Retina (tissue), 1 donor: Measurements from ENCODE around the gene F3.

ENCODE experiments used
- DNase-seq: peaks from one replicate; pipeline ENCODE4 v3.0.0-alpha.2; 2016

Gene F3

DNA sequence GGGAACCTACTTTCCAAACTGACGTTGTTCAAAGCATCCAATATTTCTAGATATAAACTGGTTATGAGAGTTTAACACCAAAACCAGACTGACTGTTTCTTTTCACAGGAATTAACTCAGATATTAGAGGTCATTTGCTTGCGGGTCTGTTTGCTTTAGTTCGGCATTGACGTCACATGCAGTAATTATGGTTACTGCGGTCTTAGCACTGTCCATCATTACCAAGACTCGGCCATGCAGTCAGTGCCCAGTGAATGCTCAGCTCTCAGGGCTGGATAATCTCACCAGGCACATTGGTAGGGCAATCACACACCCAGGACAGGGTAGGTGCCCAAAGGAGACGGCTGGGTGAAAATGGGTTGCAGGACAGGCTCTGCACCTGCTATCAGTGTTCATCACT, 9.9 kb upstream of the F3 start:
- DNase-seq: no peak

DNA sequence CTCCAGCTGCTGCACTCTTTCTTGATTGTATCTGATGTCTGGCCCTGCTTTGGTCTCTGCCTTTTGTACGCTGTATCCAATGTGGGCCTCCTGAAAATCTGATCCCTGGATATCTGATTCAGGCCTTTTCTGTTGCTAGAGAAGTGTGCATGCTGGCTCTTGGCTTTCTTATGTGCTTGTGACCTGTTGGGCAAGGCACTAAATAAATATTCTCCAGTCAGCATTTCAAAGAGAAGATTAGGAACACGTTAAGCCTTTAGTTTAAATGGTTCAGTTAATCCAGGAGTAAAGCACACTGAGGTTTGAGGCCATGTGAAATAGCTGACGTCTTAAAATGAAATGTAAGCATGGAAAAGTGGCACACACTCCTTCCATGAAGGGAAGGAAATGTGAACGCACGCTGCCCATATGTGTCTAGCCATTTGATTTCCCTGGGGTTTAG, 9.3 kb upstream of the F3 start:
- DNase-seq: no peak

DNA sequence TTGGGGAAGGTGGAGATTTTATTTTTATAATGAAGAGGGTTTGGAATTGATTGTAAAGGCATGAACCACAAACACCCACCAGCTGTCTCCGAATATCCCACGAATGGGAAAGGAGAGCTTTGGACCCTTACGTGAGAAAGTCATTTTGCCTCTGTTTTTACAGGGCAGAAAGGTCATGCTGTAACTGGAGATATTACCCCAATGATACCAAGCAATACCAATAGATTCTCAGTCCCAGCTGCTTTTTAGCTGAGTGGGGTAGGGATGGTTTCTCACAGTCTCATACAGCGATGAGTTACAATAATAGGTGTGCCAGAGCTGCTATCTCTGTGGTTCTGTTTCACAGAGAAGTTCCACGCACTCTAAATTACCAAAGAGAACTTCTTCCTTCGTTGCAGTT, 8.8 kb upstream of the F3 start:
- DNase-seq: no peak

DNA sequence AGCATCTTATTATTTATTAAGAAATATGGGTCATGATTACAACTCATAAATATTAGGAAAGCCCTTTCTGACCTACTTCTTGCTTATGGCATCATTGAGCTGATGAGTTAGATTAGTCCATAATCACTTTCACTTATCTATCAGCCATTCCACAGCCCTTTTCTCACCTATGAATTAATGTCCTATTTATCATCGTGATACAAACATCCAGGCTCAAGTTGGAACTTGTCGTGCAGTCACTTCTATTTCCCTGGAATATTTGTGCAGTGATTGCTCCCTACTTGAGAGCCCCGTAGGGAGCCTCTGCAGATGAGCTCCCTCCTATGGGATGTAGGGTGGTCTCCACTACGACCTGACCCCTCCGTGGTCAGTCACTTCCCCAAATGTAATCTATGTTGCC, 8.1 kb upstream of the F3 start:
- DNase-seq: no peak

GRCh38 chr1:94544706-94545490, 3.3 kb upstream of the F3 start:
- DNase-seq: no peak

DNA sequence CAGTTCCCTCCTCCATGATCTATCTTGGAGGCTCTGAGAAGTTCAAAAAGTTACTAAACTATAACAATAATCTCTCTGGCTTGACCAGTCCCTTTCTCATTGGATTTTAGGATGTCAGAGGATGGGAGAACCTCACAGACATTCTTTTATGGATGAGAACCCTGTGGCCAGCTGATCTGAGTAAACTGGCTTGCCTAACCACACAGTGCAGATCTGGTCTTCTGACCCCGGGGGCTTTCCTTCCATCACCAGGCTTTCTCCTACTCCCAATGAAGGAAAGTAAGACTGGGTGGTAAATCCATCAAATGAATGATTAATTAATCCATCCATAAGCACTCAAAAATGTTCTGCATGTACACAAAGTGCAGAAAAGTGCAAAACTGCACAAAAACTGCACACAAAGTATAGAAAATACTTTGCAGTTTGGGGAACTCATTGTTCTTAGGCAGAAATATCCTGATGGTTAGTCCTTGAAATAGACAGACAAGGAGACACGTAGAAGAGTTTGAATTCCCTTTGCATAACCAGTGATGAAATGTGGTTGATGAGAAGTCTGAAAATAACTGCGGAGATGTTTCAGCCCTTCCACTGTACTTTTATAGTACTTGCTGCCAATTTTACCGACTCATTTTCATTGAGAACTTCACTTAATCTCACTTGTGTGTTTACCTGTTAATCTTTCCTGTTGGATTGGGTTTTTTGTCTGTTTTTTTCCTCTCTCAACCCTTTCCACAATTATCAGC, 2.5 kb upstream of the F3 start:
- no peak for DNase-seq

GRCh38 chr1:94543001-94543400, 1.4 kb upstream of the F3 start:
- no peak for DNase-seq

- DNase-seq: no peak
Measured at GRCh38 chr1:94542088-94542870, 720 bp upstream of the F3 start.

GRCh38 chr1:94540440-94541245, 916 bp downstream of the F3 start:
- DNase-seq: no peak

DNA sequence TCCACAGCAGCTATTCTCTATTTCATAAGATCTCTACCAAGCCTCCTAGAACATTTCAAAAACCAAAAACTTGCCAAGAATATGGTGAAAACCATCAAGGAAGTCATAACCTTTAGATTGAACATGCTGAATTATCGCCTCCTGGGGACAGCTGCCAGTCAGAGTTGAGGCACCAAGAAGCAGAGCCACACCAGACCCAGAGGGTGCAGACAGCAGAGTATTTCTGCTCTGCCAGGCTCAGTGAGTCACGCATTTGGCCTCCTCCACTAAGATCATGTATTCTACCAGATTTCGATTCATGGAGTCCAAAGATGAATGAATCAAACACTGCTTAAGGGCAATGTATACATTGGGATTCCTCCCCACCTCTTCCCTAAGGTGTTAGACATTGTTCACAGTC, 2.1 kb downstream of the F3 start:
- DNase-seq: no peak

- no peak for DNase-seq
Measured at GRCh38 chr1:94538243-94538827, 3.2 kb downstream of the F3 start.

GRCh38 chr1:94537254-94537653, 4.3 kb downstream of the F3 start:
- no peak for DNase-seq

- no peak for DNase-seq
Measured at GRCh38 chr1:94535879-94536278, 5.7 kb downstream of the F3 start.

DNA sequence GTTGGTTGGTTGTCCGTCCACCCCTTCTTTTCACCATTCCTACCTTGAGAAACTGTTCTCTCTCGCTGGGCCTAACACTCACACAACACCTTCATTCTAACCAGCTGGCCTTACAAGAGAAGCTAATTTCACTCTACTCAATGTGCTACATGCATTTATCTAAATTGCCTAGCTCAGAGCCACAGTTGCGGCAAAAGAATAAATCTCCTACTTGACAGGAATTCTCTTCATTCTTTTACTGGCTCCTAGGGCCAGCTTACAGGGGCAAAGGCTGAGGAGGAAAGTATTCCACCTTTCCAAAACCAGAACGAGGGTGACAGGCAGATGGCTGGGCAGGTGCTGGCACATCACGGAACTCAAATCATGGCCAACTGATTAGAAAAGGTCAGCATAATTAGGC, 6.5 kb downstream of the F3 start:
- no peak for DNase-seq

GRCh38 chr1:94532077-94532476, 9.5 kb downstream of the F3 start:
- DNase-seq: no peak

DNA sequence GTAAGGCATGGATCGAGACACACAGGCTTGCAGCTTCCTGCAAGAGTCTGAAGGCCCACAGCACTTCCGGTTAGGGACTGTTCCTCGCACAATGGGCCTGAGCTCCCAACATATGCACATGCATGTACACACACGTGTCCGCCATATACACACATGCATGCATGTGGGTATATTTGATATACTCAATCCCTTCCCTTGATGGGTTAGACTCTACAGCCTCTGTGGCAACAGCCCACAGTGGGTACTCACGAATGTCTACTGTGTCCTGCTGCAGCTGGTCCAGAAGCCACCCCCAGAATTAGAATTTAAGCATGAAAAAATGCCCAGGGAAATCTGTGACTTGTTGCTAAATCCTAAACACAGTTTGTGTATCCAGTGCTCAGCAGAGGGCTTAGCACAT, 9.9 kb downstream of the F3 start:
- no peak for DNase-seq

GRCh38 chr1:94530373-94530878, 11.1 kb downstream of the F3 start:
- no peak for DNase-seq

DNA sequence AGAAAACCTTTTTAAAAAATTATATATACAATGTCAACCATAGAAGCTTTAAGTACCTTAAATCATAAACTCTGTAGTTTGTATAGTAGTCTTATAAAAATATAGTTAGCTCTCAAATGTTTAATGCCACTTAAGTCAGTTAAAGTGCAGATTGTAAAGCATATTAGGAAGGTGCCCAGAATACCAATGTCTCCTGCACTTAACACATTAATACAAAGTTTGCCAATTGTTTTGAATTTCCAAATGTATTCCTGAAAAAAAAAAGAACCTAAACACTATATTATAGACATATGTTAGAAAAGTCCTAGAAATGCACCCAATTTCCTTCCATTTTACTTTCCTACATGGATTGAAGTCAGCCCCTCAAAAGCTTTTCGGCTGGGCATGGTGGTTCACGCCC, 12.1 kb downstream of the F3 start:
- DNase-seq: no peak

- DNase-seq: no peak
Measured at GRCh38 chr1:94528826-94529225, 12.7 kb downstream of the F3 start.

DNA sequence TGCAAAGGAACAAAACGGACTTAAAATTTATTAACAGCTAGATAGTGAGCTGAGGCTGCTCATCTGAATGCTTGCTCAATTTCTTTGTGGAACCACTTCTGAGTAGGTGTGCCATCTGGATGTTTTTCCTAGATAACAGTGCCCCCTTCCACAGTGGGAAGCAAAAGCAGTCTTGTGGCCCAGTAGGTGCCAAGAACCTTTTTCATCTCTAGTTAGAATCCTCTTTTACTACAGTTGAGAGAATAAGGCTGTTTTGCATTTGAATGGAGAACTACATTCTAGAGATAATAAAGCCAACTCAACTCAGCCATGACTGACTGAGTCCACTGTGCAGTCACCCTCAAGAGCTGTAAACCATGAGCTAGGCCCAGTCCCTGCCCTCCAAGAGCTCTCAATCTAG, 13.3 kb downstream of the F3 start:
- no peak for DNase-seq

DNA sequence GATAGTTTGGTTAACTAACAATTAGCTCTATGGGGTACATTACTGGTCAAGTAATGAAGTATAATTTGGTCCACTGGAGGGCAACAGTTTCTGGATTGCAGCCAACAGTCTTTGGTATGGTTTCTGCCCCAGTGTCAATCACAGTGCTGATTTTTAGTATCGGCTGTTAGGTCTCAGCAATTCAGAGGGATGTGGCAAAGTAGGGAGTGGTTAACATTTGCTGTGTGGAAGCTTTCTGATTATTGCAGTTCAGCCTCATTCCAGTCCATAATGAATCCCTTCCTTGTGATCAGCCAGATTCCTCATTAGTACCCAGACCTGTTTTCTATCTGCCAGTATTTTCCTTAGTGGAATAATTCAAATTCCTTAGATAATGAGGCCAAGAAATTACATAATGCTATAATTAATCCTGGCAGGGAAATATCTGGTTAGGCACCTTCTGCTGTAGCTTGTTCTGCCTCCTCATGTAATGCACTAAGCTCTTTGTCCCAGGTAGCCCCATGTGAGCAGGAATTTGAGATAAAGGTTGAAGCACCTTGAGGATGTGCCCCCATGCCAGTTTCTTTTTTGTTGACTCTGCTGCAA, 14.0 kb downstream of the F3 start:
- peak; percentile 54 for DNase-seq
